GM18868 (cell line): Measurements from ENCODE around the gene MAGEB4.

ENCODE experiments used
- ATAC-seq: cut with Tn5 transposase; IDR thresholded peaks from one replicate; pipeline ENCODE4 v1.9.1; 2021; ENCODE audit warnings: mild to moderate bottlenecking, moderate library complexity; ENCODE audit not compliant: unreplicated experiment

The MAGEB4 gene

DNA sequence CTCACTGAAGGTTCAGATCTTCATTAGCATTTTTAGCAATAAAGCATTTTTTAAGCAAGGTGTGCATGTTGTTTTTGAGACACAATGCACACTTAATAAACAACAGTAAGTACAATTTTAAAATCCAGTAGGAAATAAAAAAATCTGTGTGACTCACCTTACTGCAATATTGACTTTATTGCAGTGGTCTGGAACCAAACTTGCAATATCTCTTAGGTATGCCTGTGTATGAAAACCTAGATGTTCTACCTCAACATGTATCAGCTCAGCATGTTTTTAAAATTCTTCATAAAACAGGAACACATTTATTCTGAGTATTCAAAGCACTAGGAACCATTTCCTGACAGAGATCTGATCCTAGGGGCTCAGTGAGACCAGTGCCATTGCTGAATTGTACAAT lies 40.7 kb downstream of the MAGEB4 start:
- ATAC-seq = no peak

DNA sequence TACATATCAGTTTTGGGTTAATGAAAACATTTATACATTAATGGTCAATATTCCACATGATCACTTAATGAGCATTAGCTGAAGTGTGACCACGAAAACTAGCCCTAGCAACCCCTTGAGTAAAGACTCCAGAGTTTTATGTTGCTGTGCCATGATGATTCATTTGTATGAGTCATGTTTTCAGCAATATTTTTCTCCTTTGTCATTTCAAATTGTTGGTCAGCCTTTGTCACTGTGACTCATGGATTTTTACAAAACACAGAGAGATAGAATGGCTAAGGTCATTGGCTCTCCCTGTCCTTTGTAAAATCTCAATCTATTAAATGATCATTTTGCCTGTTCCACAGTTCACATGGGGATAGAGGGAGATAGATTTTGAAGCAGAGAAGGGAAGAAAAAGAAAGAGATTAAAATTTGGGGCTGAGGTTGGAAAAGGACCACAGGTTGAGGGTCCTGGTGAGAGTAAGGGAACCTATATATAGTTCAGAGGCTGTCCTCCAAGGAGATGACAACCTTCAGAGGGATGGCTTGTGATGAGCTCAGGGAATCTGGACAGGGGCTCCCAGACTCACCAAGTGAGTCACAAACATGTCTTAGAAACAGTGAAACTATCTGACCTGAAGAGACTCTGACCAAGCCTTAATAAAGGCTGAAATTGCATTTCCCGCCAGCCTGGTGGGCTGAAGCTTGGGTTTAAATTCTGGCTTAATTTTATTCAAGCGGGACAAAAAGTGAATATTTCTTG lies 41.8 kb downstream of the MAGEB4 start:
- peak; percentile 63 for ATAC-seq
